ENCODE results near the gene IRF7.
"Not testable (repeated sequence)": the region's sequence is repeated elsewhere in the genome, so short reads cannot be mapped to it uniquely, and the experiment has no call there.

Gene IRF7

DNA sequence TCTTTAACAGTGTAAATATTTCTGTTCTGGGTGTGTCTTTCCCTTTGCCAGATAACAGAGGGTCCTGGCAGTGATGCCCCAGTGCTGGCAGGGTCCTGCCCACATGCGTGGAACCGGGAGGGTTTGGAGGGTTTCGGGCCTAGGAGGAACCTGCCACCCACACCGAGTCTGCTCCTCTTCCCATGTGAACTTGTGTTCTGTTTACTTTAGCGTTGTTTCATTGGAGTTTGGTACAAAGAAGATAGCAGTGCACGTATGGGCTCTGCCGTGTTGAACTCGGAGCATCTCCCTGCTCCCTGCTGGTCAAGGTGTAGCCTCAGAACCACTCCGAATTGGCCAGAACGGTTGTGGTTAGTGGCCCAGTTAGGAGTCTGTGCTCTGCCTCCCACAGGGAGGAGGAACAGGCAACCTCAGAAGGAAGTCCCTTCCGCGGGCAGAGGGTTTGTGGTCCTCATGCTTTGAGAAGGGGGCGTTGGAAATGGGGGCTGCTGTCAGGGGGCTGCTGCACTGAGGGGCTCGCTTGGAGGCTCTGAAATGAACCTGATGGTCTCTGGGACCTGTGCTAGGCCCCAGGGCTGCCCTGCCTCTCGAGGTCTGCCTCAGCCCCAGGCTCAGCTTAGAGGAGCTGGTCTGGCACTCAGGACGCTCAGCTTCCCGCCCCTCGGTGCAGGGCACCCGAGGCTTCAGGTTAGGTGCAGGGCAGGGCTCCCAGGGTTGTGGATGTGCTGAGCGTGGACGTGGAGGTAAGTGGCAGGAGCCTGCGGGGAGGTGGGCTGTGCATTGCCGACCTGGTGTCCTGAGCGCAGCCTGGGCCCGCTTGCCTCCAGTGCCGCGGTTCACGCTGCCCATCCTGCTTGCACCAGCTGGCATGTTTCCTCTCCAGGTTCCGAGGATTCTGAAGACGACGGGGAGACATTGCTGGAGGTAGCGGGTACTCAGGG, 29.1 kb downstream of the IRF7 start:
- in situ Hi-C loops (cut with MboI; ENCODE audit: low sequenced_read_pairs): no loop called here

DNA sequence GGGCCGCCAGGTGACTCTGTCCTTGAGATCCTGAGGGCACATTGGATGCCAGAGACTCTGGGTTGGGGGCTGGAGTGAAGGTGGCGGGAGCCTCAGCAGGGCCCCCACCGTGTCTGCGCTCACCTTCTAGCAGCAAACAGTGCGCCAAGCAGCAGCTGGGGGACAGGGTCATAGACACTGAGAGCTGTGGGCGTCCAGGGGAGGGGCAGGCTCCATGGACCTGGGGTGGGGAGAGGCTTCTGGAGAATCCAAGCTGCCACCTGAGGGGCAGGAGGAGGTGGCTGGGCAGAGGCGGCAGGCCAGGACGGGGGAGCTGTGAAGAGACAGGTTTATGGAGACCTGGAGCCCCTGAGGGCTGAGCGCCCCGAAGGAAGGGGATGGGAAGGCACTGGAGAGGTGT, 31.5 kb downstream of the IRF7 start:
- in situ Hi-C loops (cut with MboI; ENCODE audit: low sequenced_read_pairs): no loop called here

DNA sequence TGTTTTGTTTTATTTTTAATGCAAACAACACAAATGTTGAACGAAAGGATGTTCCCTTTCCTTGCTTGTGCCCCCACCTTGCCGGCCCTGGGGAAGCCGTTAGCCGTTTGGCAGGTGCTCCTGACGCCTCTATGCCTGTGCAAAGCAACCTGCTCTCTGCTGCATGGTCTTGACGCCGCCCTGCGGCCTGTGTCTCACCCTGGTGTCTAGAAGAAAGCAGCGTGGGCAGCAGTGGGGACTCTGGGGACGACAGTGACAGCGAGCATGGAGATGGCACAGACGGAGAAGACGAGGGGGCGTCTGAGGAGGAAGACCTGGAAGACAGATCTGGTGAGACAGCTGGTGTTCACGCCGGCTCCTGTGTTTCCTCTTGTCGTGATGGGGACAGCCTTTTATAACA, 34.0 kb downstream of the IRF7 start:
- in situ Hi-C loops (cut with MboI; ENCODE audit: low sequenced_read_pairs): no loop called here

DNA sequence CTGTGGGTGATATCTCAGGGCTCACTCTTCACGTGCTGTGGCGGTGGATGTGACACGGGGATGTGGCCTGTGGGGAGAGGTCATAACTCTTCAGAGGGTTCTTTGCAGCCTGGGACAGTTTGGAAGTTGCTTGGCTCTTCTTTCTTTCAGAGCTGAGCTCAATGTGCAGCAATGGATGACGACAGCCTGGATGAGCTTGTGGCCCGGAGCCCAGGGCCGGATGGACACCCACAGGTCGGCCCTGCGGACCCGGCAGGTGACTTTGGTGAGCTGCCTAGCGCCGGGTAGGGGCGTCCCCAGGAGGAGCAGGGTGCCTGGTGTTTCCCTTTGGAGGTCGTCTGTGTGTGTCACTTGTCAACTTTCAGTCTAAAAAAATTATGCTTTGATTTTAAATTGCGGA, 34.4 kb downstream of the IRF7 start:
- in situ Hi-C loops (cut with MboI; ENCODE audit: low sequenced_read_pairs): no loop called here

DNA sequence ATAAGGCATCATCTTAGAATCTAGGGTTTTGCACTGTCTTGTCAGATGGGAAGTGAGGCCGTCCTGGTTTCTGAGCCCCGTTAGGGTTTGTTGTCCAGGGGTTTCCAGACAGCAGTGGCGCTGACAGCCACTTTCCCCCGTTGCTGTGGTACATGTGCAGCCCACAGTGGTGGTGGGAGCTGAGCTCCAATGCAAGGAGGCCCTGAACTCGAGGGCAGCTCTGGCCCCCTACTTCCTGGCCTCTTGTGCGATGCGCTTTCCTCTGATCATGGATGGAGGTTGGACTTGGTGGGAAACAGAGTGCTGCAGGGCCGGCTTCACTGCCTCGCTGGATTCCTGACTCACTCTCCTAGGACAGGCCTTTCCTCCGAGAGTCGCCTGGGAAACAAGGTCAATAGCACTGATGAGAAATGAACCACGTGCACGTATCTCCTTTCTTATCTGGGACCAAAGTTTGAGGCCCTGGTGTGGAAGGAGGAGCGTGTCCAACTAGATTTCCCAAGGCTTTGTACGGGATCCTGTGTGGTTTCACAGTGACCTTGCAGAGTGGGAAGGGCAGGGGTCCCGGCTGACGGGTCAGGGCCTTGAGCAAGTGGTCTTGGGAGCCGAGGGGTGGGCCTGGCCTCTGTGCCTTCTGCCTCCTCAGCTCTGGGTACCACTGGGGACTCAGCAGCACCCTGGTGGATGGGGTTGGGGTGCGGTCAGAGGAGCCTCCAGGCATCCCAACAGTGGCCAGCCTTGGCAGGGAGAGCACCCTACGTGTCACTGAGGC, 35.7 kb downstream of the IRF7 start:
- in situ Hi-C loops (cut with MboI; ENCODE audit: low sequenced_read_pairs): no loop called here

DNA sequence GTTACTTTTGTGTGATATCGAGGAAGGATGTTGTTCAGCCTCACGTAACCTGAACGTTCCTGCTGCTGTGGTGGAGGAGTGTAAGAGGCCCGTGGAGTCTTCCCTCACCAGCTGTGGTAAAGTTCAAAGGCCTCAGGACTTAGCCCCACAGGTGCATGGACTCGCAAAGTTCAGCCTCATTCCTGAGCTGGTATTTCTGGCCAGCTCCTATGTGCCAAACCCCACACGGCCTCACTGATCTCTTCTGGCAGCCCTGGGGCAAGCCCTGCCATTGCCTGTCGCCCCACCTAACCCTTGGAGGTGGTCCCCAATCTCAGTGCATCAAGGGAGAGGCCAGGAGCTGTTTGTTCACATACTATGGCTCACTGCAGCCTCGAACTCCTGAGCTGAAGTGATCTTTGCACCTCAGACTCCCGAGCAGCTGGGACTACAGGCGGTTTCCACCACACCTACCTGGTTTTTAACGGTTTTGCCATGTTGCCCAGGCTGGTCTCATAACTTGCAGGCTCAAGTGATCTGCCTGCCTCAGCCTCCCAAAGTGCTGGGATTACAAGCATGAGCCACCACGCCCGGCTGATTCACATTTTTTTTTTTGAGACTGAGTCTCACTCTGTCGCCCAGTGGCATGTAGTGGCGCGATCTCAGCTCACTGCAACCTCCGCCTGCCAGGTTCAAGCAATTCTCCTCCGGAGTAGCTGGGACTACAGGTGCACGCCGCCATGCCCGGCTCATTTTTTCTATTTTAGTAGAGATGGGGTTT, 37.3 kb downstream of the IRF7 start:
- in situ Hi-C loops (cut with MboI; ENCODE audit: low sequenced_read_pairs): no loop called here

DNA sequence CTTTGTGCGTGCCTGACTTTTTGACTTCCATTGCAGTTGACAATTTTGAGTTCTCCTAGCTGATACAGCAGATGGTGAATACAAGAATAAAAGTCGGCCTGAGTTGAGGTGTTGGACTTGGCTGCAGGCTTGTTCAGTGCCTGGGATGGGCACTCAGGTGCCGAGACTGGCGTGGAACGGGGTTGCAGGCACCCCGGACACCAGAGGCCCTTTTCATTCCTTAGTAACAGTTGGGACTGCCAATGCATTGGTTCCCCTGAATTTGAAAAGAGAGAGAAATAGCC, 38.2 kb downstream of the IRF7 start:
- in situ Hi-C loops (cut with MboI; ENCODE audit: low sequenced_read_pairs): no loop called here

DNA sequence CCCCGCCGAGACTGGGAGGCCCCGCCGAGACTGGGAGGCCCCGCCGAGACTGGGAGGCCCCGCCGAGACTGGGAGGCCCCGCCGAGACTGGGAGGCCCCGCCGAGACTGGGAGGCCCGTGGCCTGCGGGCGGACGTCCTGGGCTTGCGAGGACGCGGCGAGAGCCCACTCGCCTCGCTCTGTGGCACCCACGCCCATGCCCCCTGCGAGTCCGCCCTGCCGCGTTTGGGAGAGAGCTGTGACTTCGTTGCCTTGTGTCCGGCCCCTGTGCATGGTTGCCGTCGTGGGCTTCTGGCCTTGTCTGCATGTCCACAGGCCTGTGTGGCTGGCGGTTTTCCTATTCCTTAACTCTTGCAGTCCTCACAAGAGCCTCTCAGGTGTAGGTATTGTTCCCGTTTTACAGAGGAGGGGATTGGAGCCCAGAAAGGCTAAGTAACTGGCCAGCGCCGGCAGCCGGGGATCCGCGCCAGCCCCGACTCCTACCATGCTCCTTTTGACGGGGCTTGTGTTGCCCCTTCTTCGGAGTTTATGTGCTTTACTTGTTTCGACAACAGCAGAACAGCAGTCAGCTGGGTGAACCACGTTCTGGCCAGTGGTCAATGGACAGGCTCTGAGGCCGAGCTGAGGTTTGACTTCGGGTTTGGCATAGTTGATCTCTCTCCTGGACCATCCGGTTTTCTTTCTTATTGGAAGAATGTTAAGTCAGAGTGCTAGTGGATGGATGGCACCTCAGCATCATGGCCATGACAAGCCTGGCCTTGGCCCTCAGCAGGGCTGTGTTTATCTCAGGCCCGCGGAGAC, 38.7 kb downstream of the IRF7 start:
- in situ Hi-C loops (cut with MboI; ENCODE audit: low sequenced_read_pairs): no loop called here

DNA sequence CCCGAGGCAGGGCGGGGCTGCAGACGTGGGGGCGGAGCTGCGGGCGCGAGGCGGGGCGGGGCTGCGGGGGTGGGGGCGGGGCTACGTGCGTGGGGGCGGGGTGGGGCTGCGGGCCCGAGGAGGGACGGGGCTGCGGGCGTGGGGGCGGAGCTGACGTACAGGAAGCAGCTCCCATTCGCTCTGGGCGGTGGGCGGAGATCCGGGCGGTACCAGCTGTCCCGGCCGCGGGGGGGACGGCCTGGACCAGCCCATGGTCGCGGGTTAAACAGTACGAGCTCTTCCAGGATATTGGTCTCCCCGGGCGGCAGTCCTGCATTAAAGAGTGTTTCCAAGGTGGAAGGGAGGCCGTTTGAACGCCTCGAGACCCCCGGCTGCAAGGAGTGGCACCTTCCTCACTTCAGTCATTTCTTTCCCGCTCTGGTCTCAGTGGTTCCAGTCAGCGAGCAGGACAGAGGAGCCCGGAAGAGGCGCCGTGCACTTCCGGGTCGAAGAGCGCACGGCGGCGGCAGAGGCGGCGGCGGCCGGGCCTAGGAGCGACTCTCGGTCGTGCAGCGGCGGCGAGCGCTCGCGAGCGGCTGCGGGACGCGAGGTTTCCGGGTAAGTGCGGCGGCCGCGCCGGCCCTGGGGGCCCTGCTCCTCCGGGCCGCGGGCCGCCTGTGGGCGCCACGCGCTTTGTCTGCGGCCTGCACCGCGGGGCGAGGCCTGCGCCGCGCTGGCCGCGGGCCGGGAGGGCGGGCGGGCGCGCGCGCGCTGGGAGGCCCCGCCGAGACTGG, 39.6 kb downstream of the IRF7 start, which contains the start of gene PHRF1:
Gene PHRF1, plus strand, starts transcription at position 475 of the 773 bp plus-strand sequence. CDS start 5,043 bp downstream, outside the sequence.
- in situ Hi-C loops (cut with MboI; ENCODE audit: low sequenced_read_pairs): no loop called here

DNA sequence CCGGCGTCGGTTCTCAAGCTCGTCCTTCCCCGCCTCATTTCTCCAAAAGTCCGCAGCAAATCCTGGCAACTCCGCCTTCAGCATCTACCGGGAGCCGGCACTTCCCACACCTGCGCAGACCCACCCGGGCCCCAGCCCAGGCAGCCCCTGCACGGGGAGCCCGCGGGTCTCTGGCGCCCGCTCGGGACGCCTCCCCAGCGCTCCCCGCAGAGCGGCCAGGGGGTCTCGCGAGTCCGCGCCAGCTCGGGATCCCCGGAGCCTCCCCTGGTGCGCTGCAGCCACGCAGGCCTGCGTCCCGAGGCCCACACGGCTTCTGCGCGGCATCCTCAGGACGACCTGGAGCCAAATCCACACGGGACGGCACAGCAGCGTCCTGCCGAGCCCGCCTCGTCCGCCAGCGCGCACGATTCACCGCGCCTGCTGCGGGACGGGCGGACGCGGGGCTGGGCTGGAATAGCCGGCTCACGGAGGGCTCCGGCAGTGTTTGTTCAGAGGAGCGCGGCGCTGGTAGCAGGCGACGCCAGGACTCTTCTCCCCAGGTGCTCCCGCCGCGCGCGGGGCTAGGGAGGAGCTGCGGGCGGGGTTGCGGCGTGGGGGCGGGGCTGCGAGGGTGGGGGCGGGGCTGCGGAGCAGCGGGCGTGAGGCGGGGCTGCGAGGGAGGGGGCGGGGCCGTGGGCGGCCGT, 40.3 kb downstream of the IRF7 start:
- in situ Hi-C loops (cut with MboI; ENCODE audit: low sequenced_read_pairs): no loop called here

DNA sequence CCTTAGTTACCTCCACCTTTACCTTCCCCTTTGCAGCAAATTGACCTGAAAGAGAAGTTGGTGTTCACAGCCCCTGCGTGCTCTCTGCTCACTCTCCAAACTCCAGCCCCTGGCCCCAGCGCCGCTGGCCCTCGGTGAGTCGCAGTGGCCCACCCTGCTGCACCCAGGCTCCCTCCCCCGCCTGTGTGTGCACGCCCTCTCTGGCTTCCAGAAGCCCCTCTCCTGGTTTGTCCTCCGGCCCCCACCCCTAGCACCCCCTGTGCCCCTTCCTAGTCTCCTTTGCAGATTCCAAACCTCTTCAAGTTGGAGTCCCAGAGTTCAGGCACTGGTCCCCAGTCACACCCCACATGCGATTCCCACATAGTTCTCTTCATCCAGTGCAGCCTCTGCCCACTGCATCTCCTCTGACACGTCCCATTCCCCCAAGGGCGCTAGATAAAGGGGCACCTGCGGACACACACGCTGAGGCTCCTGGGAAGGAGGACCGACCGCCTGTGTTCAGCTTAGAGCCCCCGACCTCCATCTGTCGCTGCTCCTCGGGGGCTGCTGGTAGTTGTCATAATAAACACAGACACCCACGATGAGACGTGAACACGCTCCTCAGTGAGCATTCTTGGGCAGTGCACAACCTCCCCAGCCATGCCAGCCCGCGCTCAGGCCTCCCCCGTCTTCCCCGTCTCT, 41.0 kb downstream of the IRF7 start:
- in situ Hi-C loops (cut with MboI; ENCODE audit: low sequenced_read_pairs): no loop called here

DNA sequence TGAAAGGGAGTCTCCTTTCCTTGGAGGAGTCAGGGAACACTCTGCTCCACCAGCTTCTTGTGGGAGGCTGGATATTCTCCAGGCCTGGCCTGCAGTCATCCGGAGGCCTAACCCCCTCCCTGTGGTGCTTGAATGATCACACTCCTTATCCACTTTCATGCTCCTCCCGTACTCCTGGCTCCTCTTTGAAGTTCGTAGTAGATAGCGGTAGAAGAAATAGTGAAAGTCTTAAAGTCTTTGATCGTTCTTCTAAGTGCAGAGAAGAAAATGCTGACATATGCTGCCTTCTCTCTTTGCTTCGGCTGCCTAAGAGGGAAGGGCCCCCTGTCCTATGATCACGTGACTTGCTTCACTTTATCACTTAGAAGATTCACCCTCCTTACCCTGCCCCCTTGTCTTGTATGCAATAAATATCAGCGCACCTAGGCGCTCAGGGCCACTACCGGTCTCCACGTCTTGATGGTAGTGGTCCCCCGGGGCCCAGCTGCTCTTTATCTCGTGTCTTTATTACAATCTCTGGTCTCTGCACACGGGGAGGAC, 41.6 kb downstream of the IRF7 start:
- in situ Hi-C loops (cut with MboI; ENCODE audit: low sequenced_read_pairs): not testable (repeated sequence)

DNA sequence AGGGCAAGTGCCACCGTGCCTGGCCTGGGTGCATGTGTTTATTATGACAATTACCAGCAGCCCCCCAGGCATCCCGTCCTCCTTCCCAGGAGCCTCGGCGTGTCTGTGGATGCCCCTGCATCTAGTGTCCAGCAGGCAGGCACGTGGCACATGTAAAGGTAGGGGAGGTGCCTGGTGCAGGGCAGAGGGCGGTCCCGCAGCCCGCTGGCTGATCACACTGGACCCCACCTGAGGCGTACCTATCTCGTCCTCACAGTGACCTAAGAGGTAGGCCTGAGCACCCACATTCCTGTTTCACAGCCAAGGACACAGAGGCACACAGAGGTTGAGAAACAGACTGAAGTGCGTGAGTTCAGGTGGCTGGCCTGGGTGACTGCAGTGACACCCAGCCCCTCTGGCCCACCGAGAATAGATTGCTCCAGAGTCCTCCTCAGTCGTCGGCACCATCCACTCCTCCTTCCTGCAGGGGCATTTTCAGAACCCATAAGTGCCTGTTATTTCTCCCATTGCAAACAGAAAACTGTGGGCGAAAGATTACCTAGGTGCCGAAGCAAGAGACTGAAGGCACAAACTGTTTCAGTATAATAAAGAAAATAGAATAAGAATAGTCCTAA, 42.5 kb downstream of the IRF7 start:
- in situ Hi-C loops (cut with MboI; ENCODE audit: low sequenced_read_pairs): no loop called here

DNA sequence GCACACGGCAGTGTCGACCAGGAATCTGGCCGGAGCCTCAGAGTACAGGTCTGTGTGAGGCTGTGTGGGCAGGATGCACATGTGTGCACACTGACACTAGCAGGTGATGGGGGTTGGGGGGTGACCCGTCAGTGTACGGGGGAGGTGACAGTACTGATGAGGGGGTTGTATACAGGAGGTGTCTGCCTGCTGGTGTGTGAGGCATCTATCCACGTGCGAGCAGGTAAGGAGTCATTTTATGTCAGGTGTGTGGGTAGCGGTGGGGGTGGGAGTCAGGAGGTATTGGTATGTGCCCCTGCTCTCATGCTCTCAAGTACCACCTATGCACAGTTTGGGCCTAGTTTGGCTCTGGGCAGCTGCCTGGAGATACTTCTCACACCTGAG, 44.0 kb downstream of the IRF7 start:
- in situ Hi-C loops (cut with MboI; ENCODE audit: low sequenced_read_pairs): no loop called here

DNA sequence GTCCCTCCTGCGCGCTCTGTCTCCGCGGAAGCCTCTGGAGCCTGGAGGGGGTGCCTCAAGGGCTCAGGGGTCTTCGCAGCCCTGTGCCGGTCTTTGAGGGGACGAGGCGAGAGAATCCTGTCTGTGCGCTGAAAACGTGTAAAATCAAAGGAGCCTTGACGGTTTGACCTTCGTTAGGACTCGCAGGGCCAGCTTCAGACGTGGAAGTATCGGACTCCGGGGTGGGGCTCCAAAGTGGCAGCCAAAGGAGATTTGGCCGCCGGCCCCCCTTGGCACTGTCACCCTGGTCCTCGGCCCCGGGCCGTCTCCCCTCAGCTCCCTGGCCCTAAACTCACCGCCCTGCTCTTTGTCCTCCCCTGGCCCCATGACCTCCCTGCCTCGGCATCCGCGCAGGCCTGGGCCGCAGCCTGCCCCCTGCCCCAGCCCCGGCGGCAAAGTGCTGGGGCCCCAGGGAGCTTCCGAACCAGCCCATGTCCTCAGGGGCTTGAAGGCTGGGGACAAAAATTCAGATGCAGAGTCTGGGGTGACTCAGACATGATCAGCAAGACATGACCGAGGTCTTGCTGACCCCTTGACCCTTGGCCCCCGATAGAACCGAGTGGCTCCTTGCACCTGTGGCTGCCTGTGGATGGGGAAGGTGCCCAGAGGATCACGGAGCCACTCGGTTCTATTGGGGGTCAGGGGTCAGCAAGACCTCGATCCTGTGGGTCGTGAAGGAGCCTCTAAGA, 46.4 kb downstream of the IRF7 start:
- in situ Hi-C loops (cut with MboI; ENCODE audit: low sequenced_read_pairs): no loop called here

DNA sequence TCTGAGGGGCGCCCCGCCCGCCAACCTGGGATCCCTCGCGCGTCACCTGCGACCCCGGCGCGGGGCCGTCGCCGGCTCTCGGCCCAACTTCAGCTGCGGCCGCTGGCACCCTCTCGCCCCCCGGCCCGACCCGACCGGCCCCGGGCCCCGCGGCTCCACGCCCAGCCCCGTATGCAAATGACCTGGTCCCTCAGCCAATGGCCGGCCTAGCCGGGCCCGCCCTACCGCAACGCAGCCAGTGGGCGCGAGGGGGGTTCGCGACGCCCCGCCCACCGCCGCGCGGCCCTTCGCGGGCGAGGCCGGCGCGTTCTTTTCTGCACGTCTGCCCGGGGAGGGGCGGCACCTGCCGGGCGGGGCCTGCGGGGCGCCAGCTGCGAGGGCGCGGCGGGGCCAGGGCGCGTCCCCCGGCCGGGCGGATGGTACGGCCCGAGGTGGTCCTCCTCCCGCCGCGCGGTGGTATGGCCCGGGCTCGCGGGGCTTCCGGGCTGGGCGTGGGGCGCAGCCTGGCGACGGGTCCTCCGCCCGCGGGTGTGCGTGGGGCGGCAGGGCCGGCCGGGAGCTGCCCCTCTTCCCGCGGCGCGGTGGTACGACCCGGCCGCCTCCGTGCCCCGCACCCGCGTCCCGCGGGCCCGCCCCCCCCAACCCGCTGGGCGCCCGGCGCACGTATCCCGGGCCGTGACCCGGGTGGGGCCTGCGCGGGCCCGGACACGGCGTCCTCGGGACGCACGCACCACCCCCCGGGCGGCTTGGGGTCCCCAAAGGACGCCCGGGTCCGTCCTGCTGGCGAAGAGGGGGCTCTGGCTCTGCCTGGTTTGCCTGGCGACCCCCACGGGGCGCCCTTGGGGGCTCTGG, 47.2 kb downstream of the IRF7 start:
- in situ Hi-C loops (cut with MboI; ENCODE audit: low sequenced_read_pairs): no loop called here
